Astrocyte (in vitro differentiated cells and primary cell): Measurements from ENCODE around the gene SPATA6L. TPM values are rescaled to one million over a fixed set of nuclear protein-coding genes. Genes with fewer than 3 reads are reported as not detected.

Source experiments
- DNase-seq: peaks from one replicate; pipeline ENCODE4 v3.0.0-alpha.2; 2010; ENCODE audit warnings: low read depth
- FAIRE-seq: peaks from 2 replicates; lab custom pipeline; 2011; peaks lifted over from hg19 to GRCh38; lab: Jason Lieb, UNC
- H2AFZ ChIP-seq: 2 replicates; pipeline ENCODE4 v1.6.0; 2012; ENCODE audit warnings: low read depth, low read length, inconsistent platforms
- H3K27ac ChIP-seq: 2 replicates; pipeline ENCODE4 v1.5.1; 2011; ENCODE audit warnings: low read depth, low read length, inconsistent platforms
- H3K27me3 ChIP-seq: 2 replicates; pipeline ENCODE4 v1.6.0; 2011; ENCODE audit warnings: low read length, inconsistent platforms; ENCODE audit not compliant: insufficient read depth
- H3K36me3 ChIP-seq: 2 replicates; pipeline ENCODE4 v1.5.1; 2011; ENCODE audit warnings: low read length, inconsistent platforms; ENCODE audit not compliant: insufficient read depth
- H3K4me1 ChIP-seq: 2 replicates; pipeline ENCODE4 v1.5.1; 2011; ENCODE audit warnings: low read length, inconsistent platforms; ENCODE audit not compliant: insufficient read depth
- H3K4me2 ChIP-seq: 2 replicates; pipeline ENCODE4 v1.6.0; 2012; ENCODE audit warnings: low read length, inconsistent platforms
- H3K4me3 ChIP-seq: 2 replicates; pipeline ENCODE4 v1.5.1; 2011; ENCODE audit warnings: low read depth, mild to moderate bottlenecking, low read length, inconsistent platforms; ENCODE audit not compliant: insufficient read depth
- H3K79me2 ChIP-seq: 2 replicates; pipeline ENCODE4 v1.6.0; 2012; ENCODE audit warnings: mild to moderate bottlenecking, low read length, inconsistent platforms; ENCODE audit not compliant: insufficient read depth
- H3K9ac ChIP-seq: 2 replicates; pipeline ENCODE4 v1.6.0; 2012; ENCODE audit warnings: mild to moderate bottlenecking, low read length, inconsistent platforms
- H3K9me3 ChIP-seq: 2 replicates; pipeline ENCODE4 v1.5.1; 2012; ENCODE audit warnings: low read depth, mild to moderate bottlenecking, low read length, inconsistent platforms; ENCODE audit not compliant: insufficient read depth
- H4K20me1 ChIP-seq: 2 replicates; pipeline ENCODE4 v1.6.0; 2012; ENCODE audit warnings: low read length, inconsistent platforms; ENCODE audit not compliant: insufficient read depth
- H3K27ac Mint-ChIP-seq: one replicate; pipeline ENCODE4 v1.8.0; 2021; ENCODE audit warnings: mild to moderate bottlenecking, mixed read lengths; ENCODE audit not compliant: unreplicated experiment
- H3K27me3 Mint-ChIP-seq: one replicate; pipeline ENCODE4 v1.8.0; 2021; ENCODE audit warnings: low read depth, mixed read lengths; ENCODE audit not compliant: unreplicated experiment
- H3K36me3 Mint-ChIP-seq: one replicate; pipeline ENCODE4 v1.8.0; 2021; ENCODE audit warnings: low read depth, mixed read lengths; ENCODE audit not compliant: unreplicated experiment
- H3K4me1 Mint-ChIP-seq: one replicate; pipeline ENCODE4 v1.8.0; 2021; ENCODE audit warnings: low read depth, mixed read lengths; ENCODE audit not compliant: unreplicated experiment
- H3K4me3 Mint-ChIP-seq: one replicate; pipeline ENCODE4 v1.8.0; 2021; ENCODE audit warnings: mild to moderate bottlenecking, moderate library complexity, mixed read lengths; ENCODE audit not compliant: unreplicated experiment
- H3K9me3 Mint-ChIP-seq: one replicate; pipeline ENCODE4 v1.8.0; 2021; ENCODE audit warnings: mild to moderate bottlenecking, mixed read lengths; ENCODE audit not compliant: unreplicated experiment
- EZH2 ChIP-seq: IDR thresholded peaks from 2 replicates; pipeline ENCODE4 v1.6.1; 2012; ENCODE audit warnings: mild to moderate bottlenecking, low read length, inconsistent platforms; ENCODE audit not compliant: insufficient read depth
- total RNA-seq: library from RNA; stranded (reverse); gene quantifications from 2 replicates; pipeline ENCODE4 v1.2.1, GENCODE V29; 2021
- TF ChIP-seq, protein P1 (sequence below): IDR thresholded peaks from 2 replicates; pipeline ENCODE4 v1.5.1; 2011; ENCODE audit warnings: low read depth, mild to moderate bottlenecking, inconsistent platforms, low read length, moderate library complexity; ENCODE audit not compliant: insufficient read depth

SPATA6L gene
- total RNA-seq, 1 donor from 2014 or later = 2.8 TPM

DNA sequence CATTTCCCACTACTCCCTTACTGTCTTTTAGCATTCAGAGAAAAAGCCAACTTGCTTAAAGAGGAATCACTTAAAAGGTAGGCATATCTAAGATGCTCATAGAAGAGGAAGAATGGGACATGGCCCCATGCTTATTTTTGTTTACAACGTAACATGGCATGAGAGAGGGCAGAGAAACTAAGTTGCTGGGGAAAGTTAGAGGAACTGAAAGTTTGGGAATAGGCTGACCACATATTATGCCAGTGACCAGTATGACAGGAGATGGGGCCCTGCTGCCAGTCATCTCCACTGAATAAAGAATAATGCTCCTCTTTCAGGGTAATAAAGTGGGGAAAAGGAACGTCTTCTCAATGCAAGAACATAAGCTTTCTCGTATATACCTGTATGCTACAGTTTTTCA, 2.3 kb downstream of the SPATA6L start:
- Histone ChIP-seq H3K4me3 (no peak overlapping the region), H4K20me1 (no peaks in the 10 kb centered on the region), H3K36me3 (no peaks in the 10 kb centered on the region), H3K27ac (no peak overlapping the region), H3K9ac (no peak overlapping the region), H3K27me3 (no peaks in the 10 kb centered on the region), H3K4me2 (peak overlapping the region; percentile 21), H3K9me3 (no peaks in the 10 kb centered on the region), H3K79me2 (peaks cover 8% of the 10 kb centered on the region), H2AFZ (no peak overlapping the region), H3K4me1 (peaks cover 27% of the 10 kb centered on the region)
- H3K4me3 Mint-ChIP-seq = peak overlapping the region; percentile 90
- H3K9me3 Mint-ChIP-seq = no peaks in the 10 kb centered on the region
- DNase-seq (no peak), FAIRE-seq (no peak)
- no peak for TF ChIP-seq EZH2
- TF ChIP-seq, protein P1, sequence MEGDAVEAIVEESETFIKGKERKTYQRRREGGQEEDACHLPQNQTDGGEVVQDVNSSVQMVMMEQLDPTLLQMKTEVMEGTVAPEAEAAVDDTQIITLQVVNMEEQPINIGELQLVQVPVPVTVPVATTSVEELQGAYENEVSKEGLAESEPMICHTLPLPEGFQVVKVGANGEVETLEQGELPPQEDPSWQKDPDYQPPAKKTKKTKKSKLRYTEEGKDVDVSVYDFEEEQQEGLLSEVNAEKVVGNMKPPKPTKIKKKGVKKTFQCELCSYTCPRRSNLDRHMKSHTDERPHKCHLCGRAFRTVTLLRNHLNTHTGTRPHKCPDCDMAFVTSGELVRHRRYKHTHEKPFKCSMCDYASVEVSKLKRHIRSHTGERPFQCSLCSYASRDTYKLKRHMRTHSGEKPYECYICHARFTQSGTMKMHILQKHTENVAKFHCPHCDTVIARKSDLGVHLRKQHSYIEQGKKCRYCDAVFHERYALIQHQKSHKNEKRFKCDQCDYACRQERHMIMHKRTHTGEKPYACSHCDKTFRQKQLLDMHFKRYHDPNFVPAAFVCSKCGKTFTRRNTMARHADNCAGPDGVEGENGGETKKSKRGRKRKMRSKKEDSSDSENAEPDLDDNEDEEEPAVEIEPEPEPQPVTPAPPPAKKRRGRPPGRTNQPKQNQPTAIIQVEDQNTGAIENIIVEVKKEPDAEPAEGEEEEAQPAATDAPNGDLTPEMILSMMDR = no peak
- H3K27ac Mint-ChIP-seq = no peak overlapping the region
- H3K4me1 Mint-ChIP-seq = peaks cover 32% of the 10 kb centered on the region
- H3K36me3 Mint-ChIP-seq = peaks cover 3% of the 10 kb centered on the region
- H3K27me3 Mint-ChIP-seq = no peaks in the 10 kb centered on the region

DNA sequence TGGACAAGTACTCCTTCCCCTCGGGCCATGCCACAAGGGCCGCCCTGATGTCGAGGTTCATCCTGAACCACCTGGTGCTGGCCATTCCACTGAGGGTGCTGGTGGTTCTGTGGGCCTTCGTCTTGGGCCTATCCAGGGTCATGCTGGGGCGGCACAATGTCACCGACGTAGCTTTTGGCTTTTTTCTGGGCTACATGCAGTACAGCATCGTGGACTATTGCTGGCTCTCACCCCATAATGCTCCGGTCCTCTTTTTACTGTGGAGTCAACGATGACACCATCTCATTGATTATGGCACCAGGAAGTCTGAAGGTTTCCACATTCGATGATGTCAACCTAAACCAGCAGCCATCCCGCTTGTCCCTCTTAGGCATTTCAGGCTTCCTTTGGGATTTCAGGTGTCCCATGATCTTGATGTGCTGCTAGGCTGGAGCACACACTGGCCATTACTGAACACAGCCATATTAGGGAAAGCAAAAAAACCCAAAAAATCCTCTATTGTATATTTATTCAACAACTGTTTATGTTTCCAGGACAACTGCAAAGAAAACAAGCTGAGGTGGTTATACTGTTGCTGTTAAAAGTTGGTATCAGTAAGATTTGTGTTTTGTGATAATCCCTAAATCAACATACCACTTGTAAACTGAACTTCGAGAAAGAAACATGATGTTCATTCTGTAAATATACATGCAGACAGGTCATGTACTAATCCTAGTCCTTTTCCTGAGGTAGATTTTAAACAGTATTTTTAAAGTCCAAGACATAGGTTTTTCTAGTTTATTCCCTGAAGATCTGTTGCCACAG, 3.1 kb downstream of the SPATA6L start:
- TF ChIP-seq, protein P1 = no peak
- no peak for TF ChIP-seq EZH2
- H3K4me3 ChIP-seq = peak overlapping the region; percentile 59
- no peaks in the 10 kb centered on the region for H4K20me1 ChIP-seq
- peak overlapping the region; percentile 85 for H3K9ac ChIP-seq
- Mint-ChIP-seq H3K9me3 (no peaks in the 10 kb centered on the region), H3K4me1 (peaks cover 32% of the 10 kb centered on the region), H3K27me3 (no peaks in the 10 kb centered on the region), H3K27ac (peak overlapping the region; percentile 87), H3K36me3 (peaks cover 3% of the 10 kb centered on the region), H3K4me3 (peak overlapping the region; percentile 90)
- peak overlapping the region; percentile 96 for H2AFZ ChIP-seq
- FAIRE-seq (no peak), DNase-seq (no peak)
- no peaks in the 10 kb centered on the region for H3K36me3 ChIP-seq
- peaks cover 27% of the 10 kb centered on the region for H3K4me1 ChIP-seq
- no peak overlapping the region for H3K27ac ChIP-seq
- peaks cover 8% of the 10 kb centered on the region for H3K79me2 ChIP-seq
- H3K9me3 ChIP-seq = no peaks in the 10 kb centered on the region
- peak overlapping the region; percentile 85 for H3K4me2 ChIP-seq
- no peaks in the 10 kb centered on the region for H3K27me3 ChIP-seq
